ENCODE results near the gene KRTAP5-6.

Gene KRTAP5-6

DNA sequence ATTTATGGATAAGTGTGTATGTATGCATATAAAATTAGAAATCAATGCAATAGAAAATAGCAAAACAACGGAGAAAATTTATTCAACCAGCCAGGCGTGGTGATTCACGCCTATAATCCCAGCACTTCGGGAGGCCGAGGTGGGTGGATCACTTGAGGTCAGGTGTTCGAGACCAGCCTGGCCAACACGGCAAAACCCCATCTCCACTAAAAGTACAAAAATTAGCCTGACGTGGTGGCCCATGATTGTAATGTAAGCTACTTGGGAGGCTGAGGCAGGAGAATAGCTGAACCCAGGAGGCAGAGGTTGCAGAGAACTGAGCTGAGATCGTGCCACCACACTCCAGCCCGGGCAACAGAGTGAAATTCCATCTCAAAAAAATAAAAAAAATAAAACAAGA, 5.5 kb downstream of the KRTAP5-6 start:
- no peak for DNase-seq (ENCODE audit: low read depth)

DNA sequence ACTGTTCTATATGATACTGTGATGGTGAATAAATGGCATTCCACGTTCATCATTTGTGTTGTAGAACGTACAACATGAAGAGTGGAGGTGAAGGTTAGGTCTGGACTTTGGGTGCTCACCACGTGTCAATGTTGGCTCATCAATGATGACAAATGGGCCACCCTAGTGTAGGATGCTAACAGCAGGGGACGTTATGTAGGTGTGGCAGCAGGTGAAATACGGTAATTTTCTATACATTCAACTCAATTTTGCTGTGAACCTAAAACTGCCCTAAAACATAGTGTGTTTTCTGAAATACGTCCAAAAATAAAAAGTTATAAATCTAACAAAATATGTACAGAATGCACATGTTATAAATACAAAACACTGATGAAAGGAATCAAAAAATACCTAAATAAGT, 6.2 kb downstream of the KRTAP5-6 start:
- no peak for DNase-seq (ENCODE audit: low read depth)

GRCh38 chr11:1705126-1706052, 8.4 kb downstream of the KRTAP5-6 start:
- DNase-seq (ENCODE audit: low read depth) = no peak

DNA sequence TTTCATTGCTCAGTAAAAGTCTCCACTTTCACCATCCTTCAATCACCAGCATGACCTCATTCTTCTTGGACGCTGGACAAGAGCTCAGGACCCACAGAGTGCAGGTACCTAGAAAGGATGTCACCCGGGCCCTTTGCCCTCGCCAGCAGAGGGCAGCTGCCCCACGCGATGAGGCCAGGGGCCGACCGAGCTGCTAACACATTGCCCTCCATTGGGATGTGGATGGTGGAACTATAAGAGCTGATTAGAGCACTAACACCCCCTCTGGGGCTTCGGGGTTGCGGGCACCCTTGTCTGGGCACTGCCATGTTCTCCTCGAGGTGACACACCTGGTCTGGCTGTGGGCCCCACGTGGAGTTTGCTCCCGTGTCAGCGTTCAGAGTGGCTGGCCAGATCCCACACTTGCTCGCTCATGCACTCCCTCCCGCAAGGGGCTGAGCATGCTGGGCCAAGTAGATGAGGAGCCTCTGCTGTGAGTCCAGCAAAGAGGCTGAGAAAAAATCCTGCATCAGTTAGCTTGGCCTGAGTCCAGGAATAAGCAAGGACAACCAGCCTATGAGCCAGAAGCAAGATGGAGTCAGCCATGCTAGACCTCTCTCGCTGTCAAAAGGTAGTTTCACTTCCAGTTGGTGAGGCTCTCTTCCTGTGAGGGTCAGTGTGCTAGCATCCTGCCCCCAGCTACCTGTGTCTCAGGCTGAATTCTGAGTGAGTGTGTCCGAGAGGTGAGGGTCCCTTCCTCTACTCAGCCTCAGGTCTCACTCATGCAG, 9.8 kb downstream of the KRTAP5-6 start:
- DNase-seq (ENCODE audit: low read depth) = no peak

DNA sequence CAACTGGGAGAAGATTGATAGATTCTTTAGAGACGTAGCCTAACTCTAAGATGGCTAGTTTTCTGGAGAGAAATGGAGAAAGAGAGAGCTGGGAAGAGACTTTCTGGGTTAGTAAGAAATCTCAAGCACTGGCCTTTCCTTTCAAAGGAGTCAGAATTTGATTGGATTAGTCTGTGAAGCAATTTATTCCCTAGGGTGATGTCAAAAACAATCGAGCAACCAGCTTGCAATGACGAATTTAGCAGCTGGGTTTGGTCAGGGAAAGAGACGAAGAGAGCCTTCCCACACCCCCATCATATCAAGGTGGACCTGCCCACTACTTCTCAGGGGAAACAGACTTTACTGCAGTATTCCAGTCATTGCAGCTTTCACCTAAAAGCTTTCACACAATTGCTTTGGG, 10.8 kb downstream of the KRTAP5-6 start:
- DNase-seq (ENCODE audit: low read depth) = no peak

DNA sequence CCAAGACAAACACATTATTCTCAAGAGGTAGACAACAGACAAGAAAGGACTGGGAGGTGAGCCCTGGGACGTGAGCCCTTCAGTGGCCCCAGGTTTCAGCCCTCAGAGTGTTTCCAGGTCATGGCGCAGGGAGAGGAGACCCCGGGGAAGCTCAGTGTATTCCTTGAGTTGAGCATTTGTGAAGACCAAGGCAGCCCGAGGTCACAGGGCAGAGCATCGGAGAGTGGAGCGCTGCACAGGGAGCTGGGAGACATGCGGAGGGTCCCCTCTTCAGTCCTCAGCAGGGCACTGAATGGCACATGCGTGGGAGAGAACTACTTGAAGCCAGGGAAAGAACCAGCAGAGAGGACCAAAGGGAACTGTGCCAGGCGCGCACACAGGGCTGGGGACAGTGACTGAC, 11.7 kb downstream of the KRTAP5-6 start:
- no peak for DNase-seq (ENCODE audit: low read depth)

DNA sequence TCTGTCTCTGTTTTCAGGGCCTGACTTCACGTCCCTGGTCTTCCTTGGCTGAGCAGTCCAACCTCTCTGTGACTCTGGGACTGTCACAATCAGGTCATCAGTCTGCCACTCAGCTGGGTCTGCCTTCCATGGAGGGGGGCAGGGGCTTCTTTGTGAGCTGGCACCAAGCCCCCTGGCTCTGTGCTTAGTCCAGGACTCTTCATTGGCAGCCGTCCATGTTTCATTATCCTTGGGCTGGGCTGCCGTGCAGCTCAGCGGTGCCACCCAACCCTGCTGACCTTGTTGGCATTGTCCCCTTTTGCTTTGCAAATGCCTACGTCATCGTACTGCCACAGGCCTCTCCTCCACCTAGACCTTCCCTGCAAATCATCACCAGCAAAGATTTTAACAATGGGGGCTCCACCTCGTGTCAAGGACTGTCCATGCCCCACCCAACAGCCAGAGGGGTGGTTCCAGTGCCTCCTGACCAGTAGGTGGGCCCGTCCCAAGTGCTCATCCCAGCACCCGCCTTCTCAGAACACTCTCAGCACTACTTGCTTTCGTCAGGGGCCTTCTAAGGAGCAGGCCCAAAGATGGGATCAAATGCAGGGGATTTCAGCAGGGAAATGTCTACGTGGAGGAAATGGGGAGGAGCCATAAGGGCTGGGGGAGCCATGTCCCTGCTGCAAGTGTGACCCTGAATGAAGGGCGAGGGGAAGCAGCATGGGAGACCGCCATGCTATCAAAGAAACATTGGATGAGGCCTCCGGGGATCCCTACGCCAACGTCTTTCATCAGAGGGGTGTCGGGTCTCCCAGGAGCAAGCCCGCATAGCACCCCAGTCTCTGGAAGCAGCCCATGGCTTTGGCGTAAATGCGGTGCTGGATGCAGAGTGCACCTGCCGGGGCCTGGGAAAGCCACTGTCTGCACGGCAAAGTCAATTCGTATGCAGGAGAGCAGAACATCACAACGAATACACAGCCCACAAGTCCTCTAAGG, 18.2 kb downstream of the KRTAP5-6 start:
- DNase-seq (ENCODE audit: low read depth) = no peak

DNA sequence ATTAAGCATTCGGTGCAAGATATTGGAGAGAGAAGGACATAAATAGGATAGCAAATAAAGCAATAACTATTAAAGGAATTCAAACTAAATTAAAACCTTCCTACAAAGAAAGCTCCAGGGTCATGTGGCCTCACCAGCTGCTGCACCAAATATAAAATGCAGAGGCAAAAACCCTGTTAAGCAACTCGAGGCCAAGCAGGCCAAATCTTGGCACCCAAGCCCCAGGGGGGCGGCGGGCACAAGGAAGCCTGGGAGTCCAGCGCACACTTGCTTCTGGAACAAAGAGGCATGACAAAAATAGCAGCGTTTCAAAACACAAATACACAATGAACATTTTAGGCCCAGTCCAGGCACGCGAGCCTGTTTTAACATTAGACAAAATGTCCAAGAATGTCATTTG, 20.8 kb downstream of the KRTAP5-6 start:
- DNase-seq (ENCODE audit: low read depth) = no peak

DNA sequence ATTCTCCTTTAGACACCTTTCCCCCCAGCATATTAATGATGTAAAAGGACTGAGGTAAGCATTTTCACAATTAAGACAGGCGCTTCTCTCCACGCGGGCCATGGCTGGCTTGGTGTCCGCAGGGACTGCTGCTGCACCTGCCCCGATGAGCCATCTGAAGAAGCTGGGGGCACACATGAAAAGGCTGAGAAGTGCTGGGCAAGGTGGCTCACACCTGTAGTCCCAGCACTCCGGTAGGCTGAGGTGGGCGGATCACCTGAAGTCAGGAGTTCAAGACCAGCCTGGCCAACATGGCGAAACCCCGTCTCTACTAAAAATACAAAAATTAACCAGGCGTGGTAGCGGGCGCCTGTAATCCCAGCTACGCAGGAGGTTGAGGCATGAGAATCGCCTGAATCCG, 21.3 kb downstream of the KRTAP5-6 start:
- no peak for DNase-seq (ENCODE audit: low read depth)

GRCh38 chr11:1719781-1720180, 22.8 kb downstream of the KRTAP5-6 start:
- DNase-seq (ENCODE audit: low read depth) = no peak

GRCh38 chr11:1727096-1727690, 30.2 kb downstream of the KRTAP5-6 start:
- no peak for DNase-seq (ENCODE audit: low read depth)

DNA sequence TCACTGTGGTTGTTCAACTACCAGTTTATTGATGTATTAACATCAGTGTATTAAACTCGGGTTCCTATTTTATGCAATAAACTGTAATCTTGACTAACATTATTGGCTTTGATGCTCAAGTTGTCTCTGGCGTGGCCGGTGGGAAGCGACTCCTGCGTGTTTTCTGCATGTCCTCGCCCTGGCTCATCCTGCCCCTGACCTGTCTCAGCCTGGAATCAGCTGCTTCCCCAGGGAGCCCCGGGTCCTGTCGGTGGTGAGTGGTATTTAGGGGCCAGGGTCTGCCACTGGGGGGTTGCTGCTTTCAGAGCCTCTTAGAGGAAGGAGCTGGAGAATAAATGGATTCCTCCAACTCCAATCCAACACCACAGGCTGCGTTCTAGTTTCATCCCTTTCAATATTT, 30.9 kb downstream of the KRTAP5-6 start:
- DNase-seq (ENCODE audit: low read depth) = no peak

DNA sequence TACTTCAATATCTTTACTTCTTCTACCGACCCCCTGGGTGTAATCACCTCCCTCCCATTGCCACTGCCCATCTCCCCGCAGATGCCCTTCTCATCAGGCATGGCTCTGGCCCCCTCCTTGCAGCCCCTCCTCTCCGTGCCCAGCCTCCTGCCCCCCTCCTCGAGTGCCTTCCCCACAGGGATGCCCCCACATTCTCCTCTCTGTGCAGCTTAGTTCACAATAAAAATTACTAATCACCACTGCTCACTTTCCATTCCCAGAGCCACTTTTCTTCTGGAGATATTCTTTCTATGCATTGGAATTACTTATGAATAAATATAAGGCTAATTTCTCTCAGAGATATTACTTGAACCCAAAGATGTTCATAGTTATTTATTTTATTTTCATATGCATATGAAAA, 31.3 kb downstream of the KRTAP5-6 start:
- DNase-seq (ENCODE audit: low read depth) = no peak

GRCh38 chr11:1728931-1729691, 32.1 kb downstream of the KRTAP5-6 start:
- DNase-seq (ENCODE audit: low read depth) = no peak

DNA sequence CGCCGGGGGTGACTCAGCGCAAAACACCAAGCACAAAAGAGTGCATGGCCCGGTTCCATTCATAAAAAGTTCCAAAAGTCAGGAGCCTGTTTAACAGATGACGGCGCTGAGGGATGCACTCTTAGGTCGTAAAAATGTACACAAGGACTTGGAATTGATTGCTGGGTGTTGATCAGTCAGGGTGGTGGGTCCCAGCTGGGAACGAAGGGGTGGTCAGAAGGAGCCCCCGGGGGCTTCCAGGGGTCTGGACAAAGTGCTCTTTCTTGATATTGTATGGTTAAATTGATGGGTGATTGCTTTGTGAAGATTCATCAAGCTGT, 32.7 kb downstream of the KRTAP5-6 start:
- DNase-seq (ENCODE audit: low read depth) = no peak

- no peak for DNase-seq (ENCODE audit: low read depth)
Measured at GRCh38 chr11:1730059-1730629, 33.1 kb downstream of the KRTAP5-6 start.

- no peak for DNase-seq (ENCODE audit: low read depth)
Measured at GRCh38 chr11:1731451-1732059, 34.6 kb downstream of the KRTAP5-6 start.

- DNase-seq (ENCODE audit: low read depth) = no peak
Measured at GRCh38 chr11:1732418-1733008, 35.5 kb downstream of the KRTAP5-6 start.

GRCh38 chr11:1733009-1733715, 36.2 kb downstream of the KRTAP5-6 start:
- DNase-seq (ENCODE audit: low read depth) = no peak
